Globus pallidus (tissue), 1 donor: ENCODE measurements around the gene GALNT18.

Experiments
- DNase-seq: peaks from one replicate; pipeline ENCODE4 v3.0.0-alpha.2; 2015; ENCODE audit warnings: low spot score

The GALNT18 gene

DNA sequence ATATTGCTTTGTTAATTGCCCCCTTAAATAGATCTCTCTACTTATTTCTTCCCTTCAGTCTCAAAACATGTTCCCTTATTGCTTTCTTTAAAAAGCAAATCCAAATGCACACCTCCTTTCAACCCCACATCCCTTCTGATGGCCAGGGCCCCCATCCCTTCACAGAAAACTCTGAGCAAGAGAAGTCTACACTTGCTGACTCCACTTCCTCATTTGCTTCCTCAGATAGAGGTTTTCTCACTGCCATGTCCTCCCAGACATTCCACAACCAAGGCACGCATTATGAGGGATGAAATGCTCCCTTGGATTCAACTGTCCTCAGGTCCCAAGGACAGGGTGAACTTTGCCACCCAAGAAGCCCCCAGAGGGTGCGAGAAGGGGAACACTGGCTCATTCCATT lies 311.9 kb downstream of the GALNT18 start:
- no peak for DNase-seq

GRCh38 chr11:11308249-11308648 lies 313.6 kb downstream of the GALNT18 start:
- no peak for DNase-seq

DNA sequence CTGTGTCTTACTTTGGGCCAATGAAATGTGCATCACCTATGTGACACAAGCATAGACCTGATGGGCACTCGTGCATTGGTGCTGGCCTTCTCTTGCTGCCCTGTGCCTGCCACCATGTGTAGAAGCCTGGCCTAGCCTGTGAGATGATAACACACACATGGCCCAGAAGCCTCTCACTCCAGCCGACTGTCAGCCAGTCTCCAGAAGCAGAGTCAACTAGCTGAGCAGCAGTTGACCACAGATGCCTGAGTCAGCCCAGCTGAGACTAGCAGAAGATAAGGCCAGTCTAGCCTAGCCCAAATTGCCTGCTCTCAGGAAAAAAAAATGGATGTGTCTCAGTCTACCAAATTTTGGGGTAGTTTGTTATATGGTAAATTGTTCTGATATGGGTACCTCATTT lies 314.9 kb downstream of the GALNT18 start:
- no peak for DNase-seq

DNA sequence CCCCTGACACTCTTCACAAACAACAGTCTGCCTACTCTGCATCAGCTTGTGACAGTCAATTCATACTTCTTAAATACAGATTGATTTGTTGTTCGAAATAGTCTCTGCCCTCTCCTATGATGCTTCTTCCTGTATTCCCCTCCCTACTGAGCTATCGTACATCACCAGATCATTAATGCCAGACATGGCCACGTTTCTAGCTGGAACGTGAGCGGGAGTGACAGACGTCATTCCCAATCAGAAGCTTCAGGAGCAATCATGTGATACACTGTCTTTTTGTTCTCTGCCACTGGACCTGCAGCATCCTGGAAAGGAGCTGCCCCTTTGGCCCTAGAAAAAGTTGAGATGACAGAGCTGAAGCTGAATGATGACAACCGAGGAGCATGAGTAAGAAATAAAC lies 317.3 kb downstream of the GALNT18 start:
- DNase-seq = no peak

DNA sequence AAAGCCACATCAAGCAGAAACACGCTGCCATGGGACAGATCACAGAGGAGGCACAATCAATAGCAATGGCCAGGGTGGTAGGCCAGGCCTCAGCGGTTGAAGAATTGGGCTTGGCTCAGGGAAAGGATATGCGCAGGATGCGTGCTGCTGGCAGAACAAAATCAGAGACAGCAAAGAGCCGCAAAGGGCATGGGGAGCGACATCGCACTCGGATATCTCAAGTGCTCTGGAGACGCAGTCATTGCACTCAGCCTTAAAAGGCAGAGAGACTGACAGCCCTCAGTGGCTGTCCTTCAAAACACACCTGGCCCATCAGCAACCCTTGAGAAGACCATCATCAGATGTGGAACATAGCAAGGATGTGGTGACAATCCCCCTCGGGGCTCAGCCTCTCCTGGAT lies 319.2 kb downstream of the GALNT18 start:
- no peak for DNase-seq

DNA sequence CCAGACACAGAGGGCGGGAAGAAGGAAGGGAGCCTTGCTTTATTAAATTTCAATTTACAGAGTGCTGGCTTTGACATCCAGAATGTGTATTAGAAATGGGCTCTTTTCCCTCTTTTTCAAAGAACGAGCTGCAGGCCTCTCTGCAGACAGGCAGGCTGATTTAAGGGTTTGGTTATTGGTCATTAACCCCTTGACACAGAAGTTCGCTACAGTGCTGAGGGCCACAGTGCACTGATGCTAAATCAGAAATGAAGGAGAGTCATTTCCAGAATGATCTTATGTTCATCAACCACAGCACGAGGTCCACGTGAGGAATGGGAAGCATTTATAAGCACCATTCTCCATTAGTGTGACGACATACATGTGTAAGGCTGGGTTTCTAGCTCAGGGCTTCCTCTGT lies 320.6 kb downstream of the GALNT18 start:
- no peak for DNase-seq

DNA sequence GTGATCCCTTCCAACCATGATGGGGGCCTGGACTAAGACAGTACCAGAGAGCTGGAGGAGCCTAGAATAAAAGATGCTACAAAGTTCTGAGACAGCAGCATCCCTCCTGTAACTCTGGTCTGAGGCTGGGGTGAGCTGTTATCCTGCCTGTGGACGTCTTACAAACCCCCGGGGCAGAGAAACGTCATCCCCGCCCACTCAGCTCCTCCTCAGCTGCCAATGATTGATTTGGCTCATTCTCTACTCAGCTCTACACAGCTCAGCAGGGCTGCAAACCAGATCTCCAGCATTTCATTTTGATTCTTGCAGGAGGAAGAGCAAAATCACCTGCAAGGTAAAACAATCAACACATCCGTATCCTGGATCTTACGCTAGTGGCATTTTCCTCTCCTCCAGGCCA lies 324.2 kb downstream of the GALNT18 start:
- no peak for DNase-seq

DNA sequence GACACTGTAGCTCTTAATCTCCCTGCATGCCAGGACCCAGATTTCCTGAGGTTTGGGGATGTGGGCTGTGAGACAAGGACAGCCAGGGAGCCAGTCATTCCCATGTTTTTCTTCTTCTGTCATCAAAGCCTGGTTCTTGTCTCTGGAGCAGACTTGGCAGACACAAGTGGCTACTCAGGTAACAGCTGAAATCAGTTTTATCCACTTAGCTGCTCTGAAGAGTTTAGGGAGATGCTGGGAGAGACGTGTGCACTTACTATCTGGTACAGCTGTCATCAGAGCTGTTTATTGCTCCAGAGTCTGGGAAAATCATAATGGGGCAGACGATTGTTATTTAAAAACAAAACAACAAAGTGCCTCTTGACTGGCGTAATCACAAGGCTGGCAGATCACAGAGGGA lies 325.4 kb downstream of the GALNT18 start:
- no peak for DNase-seq

DNA sequence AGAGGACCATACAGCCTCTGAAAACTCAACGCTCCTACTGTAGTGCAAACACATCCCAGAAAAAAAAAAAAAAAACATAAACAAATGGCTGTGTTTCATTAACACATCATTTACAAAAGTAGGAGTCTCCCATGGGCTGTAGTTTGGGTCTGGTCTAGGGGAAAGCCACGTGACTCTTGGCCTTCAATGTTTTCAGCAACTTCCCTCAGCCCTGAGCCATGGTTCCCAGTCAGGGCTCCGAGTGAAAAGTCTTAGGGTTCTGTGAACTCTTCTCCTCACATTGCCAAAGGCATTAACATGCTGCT lies 327.3 kb downstream of the GALNT18 start:
- DNase-seq = no peak

- DNase-seq = no peak
Measured at GRCh38 chr11:11293798-11294550, 327.8 kb downstream of the GALNT18 start.

DNA sequence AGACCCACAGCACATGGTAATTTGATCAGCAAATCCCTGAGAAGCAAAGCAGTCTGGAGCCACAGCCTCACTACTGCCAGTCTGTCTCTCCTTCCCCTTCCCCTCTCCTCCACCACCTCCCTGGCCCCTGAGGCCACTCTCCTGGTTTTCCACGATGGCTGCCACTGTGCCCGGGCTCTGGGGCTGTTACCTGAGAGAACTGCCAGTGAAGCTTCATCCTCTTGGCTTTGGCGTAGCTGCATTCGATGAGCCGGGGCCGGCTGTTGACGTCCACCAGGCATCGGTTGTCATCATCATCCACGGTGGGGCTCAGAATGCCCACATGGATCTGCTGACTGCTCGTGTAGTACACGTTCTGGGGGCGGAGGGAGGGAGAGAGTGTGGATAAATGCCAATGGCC lies 329.0 kb downstream of the GALNT18 start:
- no peak for DNase-seq

DNA sequence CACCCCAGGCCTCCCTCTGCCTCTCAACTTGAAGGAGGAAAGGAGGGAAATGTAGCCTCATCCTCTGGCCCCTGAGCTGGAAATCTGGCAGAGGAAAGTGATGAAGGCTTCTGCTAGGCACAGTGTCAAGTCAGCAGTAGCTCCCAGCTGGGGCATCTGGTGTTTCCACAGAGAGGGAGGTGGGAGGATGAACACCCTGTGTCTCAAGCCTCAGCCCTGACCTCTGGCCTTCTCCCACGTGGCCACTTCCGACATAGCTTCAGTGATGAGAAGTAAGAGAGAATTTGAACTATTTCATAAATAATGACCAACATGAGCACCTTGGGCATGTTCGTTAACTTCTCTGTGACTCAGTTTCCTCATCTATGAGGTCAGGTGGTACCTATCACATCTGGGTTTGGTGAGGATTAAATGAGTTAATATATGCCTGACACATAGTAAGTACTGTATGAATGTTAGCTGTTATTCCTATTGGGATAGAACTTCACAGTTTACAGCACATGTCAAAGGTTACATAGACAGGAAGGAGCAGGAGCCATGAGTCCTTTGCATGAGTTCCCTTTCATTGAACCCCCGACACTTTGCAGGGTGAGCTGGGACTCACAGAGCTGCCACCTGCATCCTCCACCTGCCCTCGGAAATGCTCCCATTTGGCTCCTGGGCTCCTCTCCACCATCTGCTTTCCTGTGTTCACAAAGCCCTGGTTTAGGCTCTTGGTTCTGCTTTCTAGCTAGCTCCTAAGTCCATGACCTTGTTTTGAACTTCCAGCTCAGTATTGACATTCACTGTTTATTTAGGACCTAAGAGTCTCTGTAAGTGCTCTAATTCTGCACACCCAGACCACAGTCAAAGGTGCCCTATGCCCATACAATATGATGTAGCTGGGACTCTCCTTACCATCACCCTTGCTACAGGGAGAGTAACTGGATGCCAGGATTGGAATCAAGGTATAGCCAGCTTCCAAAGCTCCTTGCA lies 330.5 kb downstream of the GALNT18 start:
- DNase-seq = no peak

GRCh38 chr11:11290354-11290753 lies 331.5 kb downstream of the GALNT18 start:
- DNase-seq = no peak

DNA sequence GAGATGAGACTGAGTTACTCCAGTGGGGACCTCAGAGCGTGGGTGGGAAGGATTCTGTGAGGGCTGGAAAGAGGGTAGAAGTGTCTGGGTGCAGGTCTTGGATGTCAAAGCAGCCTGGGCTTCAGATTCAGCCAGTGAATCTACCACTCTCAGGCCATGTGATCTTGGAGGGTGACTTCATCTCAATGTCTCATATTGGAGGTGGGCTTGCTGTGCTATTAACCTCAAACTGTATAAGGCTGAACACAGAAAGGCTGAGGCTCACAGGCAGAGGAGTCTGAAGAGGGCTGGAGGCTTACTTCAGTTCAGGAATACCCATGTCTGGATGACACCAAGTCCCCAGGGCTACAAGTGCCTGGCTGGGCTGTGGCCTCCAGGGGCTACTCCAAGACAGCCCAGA lies 332.1 kb downstream of the GALNT18 start:
- DNase-seq = no peak

DNA sequence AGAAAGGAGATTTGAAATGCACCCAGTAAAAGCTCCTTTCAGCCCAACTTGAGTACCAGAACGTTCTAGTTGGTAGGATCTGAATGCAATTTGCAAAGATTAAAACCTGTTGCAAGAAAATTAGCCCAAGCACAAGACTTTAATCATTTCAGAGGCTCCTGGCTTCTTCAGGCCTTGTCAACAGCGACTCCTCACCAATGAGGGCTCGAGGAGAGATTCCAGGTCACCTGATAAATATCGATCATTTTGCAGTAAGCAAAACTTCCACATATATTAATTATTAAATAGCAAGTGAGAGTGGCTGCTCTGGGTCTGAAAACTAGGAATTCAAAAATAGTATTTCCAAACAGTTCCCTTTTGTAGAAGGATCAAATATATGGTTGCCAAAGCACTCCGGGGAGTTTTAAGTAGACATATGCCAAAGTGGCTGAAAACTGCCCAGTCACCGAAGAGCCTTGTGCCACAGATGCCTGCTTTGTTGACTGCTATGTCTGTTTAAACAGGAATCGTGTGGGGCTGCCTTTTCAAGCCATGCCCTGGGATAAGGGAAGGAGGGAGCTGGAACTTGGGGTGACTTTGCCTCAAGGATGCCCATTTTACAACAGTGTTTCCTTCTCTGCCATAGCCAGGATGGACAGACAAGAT lies 332.7 kb downstream of the GALNT18 start:
- DNase-seq = peak; percentile 6

DNA sequence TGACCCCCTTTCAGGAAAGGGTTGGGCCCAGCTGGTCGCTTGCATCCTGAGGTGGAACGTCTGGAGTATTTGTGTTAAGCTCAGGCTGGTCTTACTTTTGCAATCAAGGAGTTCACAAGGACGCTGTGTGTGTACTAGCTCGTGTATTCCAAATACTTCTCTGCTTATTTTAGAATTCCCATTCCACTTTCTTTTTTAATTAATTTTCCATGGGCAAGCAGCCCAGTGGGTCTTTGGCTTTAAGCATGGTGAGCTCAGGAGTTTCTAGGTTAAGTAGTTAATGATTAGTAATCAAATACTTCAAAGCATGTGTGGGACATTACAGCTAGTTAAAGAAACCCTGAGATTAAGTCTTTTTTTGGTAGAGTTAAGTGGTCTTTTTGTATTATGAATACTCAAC lies 337.3 kb downstream of the GALNT18 start:
- no peak for DNase-seq

DNA sequence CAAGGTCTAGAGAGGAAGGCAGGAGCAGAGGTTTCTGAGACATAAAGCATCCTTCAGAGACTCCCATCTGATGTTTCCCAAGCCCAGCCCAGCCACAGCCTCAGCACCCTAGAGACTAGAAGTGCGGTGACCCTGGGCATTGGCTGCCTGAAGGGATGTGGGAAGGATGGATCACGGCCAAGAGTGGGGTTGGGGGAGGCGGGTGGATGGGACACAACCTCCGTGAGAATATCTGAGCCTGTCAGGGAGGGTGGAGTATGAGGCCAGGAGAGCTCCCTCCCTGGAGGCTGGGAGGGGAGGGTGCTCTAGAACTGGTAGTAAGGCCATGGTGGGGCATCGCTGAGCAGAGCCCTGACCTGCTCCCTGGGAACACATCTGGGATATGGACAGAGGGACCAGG lies 340.2 kb downstream of the GALNT18 start:
- no peak for DNase-seq

DNA sequence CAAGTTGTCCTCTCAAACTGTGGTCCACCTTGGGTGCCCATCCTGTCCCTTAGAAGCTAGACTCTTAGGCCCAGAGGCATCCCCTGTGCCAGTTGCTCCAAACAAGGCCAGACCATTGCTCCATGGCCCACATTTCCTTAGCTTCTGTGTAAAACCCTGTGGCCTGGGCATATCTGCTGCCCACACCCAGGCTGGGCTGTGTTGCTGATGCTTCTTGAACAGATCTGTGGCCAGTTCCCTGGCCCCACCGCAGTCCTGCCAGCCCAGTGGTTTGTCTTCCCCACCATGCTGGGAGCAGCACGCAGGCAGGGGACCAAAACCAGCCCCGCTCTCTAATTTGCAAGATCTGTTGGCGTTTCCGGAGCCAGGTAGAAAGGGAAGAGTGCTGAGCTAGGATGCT lies 341.0 kb downstream of the GALNT18 start:
- no peak for DNase-seq

DNA sequence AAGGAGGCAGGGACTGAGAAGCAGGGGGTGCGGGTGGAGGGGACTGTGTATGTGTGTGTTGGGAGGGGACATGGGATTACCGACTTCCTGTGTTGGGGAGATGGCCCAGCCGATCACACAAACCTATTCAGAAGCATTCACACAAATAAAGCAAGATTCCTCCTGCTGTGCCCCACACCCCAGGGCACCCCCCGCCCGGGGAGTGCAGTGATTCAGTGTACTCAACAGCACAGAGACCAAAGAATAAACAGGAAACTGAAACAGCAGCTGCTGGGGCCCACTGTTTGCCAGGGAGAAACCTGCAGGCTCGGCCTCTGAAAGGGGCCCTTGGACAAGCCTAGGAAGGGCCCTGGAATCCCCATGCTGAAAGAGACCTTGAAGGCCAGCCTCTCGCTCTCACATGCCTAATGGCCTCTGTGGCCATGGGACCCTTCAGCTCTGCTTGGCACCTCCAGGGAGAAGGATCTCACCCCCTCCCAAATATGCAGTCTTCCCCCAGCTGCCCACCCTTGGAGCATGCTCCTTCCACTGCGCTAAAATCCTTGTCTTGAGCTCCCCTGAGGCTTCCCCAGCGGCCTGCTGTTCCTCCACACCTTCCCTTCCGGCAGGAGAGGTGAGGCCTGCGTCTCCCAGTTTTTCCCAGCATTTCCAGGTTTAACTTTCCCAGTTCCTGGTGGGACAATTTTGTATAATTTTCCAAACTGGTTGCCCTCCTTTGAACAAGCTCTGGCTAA lies 341.7 kb downstream of the GALNT18 start:
- DNase-seq = no peak

DNA sequence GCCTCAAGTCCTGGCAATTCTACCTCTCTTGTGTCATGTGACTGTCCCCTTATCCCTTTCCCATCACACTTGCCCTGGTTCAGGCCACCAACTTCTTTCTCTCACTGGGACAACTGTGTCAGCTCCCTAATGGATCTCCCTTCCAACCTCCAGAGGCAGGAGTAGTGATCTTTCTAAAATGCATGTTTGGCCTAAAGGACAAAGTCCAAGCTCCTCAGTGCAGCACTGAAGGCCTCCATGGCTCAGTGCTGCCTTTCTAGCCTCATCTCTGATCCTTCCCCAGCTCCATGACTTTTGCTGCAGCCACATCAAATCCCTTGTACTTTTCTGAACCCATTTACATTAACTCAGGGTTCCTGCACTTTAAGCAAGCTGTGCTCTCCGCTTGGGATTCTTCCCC lies 349.6 kb downstream of the GALNT18 start:
- DNase-seq = no peak

DNA sequence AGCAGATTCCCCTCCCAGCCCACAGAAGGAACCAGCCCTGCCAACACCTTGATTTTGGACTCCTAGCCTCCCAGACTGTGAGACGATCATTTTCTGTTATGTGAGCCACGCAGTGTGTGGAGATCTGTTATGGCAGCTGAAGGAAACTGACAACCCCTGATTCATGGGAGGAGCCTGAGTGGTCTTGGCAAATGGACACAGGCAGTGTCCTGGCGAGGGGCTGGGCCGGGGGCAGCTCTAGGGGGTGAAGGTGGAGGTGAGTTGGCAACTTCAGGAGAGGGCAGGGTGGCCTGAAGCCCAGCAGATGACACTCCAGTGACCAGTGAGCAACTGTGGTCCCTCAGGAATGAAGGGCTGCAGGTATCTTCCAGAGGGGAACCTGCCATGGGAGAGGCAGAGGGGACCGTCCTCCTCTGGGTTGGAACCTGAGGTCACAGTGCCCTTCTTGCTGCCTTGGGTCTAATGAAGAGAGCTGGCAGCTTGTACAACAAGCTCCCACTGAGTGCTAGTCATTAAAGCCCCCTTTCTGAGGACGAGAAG lies 351.5 kb downstream of the GALNT18 start:
- DNase-seq = no peak

- no peak for DNase-seq
Measured at GRCh38 chr11:11268706-11269105, 353.1 kb downstream of the GALNT18 start.
